HCT116 (cell line): ENCODE measurements around the gene GPR31. TPM values are rescaled to one million over a fixed set of nuclear protein-coding genes. Genes with fewer than 3 reads are reported as not detected.
"Not testable (repeated sequence)": the region's sequence is repeated elsewhere in the genome, so short reads cannot be mapped to it uniquely, and the experiment has no call there.

Experiments used
- ATAC-seq: fragments of 200-7000 bp; cut with Tn5 transposase; 2 replicates; pipeline ENCODE4 v1.9.1; 2020; ENCODE audit warnings: mild to moderate bottlenecking, moderate library complexity
- BruUV-seq: library from RNA; stranded (reverse); fragments of 400-500 nt; replicated peaks from 2 replicates; lab custom pipeline; 2021; lab: Mats Ljungman, UMichigan
- CTCF ChIA-PET: fragments of 300-600 bp; sonication (Branson Sonifier 250); formaldehyde crosslinking; loops from one replicate; lab custom pipeline; 2021; ENCODE audit warnings: antibody characterized with exemption; lab: Charles Lee
- POLR2A ChIA-PET: fragments of 300-600, 350-600 bp; sonication (Branson Sonifier 250); formaldehyde crosslinking; loops from one replicate; lab custom pipeline; 2021; ENCODE audit warnings: antibody characterized with exemption; lab: Charles Lee
- RAD21 ChIA-PET, 2 experiments: fragments of 300-600 bp; sonication (Branson Sonifier 250); formaldehyde crosslinking; loops; one replicate each; lab custom pipeline; 2023; ENCODE audit warnings: low total read pairs in 2 of 2; ENCODE audit not compliant: uncharacterized antibody in 2 of 2, unreplicated experiment in 2 of 2, low non-redundant PET in 1 of 2; lab: Charles Lee
- DNase-seq: peaks from one replicate; pipeline ENCODE4 v3.0.0-alpha.2; 2010; ENCODE audit warnings: low read depth, low spot score
- H2AFZ ChIP-seq: fragments of 200-600 bp; shearing (Covaris generic), sonication (generic); 2 replicates; pipeline ENCODE4 v1.6.1; 2017; ENCODE audit warnings: low read depth, mixed run types, mixed read lengths, antibody characterized with exemption, low read length; ENCODE audit not compliant: poor library complexity, severe bottlenecking
- H3K27ac ChIP-seq: 2 replicates; pipeline ENCODE4 v1.5.1; 2012; ENCODE audit warnings: low read depth, low read length
- H3K27me3 ChIP-seq: fragments of 200-600 bp; sonication (generic); 2 replicates; pipeline ENCODE4 v1.6.1; 2016; ENCODE audit warnings: mixed run types, low read length, mixed read lengths; ENCODE audit not compliant: insufficient read depth
- H3K36me3 ChIP-seq, 2 experiments: fragments of 200-500 bp in 1 of 2; fragments of 200-600 bp in 1 of 2; sonication (Bioruptor generic) in 1 of 2; sonication (generic) in 1 of 2; 2 replicates each; pipeline versions ENCODE4 v1.5.1 to v1.6.1; 2014 to 2016; ENCODE audit warnings: low read length in 2 of 2, inconsistent platforms in 1 of 2, mixed read lengths in 1 of 2, mixed run types in 1 of 2; ENCODE audit not compliant: insufficient read depth in 2 of 2, control insufficient read depth in 1 of 2
- H3K4me1 ChIP-seq, 2 experiments: fragments of 200-600 bp in 1 of 2; sonication (generic) in 1 of 2; 2 replicates each; pipeline versions ENCODE4 v1.5.1 to v1.6.1; 2012 to 2017; ENCODE audit warnings: low read length in 2 of 2, inconsistent platforms in 1 of 2, mild to moderate bottlenecking in 1 of 2, mixed read lengths in 1 of 2, mixed run types in 1 of 2, moderate library complexity in 1 of 2; ENCODE audit not compliant: insufficient read depth in 2 of 2, control insufficient read depth in 1 of 2
- H3K4me2 ChIP-seq: fragments of 200-600 bp; sonication (generic); 2 replicates; pipeline ENCODE4 v1.6.1; 2017; ENCODE audit warnings: mixed run types, low read length, mixed read lengths
- H3K4me3 ChIP-seq, 2 experiments: fragments of 200-600 bp in 1 of 2; sonication (generic) in 1 of 2; replicated peaks in 1 of 2; 2 replicates each; pipeline ENCODE4 v1.5.1; 2011 to 2016; ENCODE audit warnings: low read length in 2 of 2, control low read depth in 1 of 2, low read depth in 1 of 2, mild to moderate bottlenecking in 1 of 2, mixed read lengths in 1 of 2, mixed run types in 1 of 2
- H3K79me2 ChIP-seq: fragments of 200-600 bp; sonication (generic); 2 replicates; pipeline ENCODE4 v1.6.1; 2017; ENCODE audit warnings: mild to moderate bottlenecking, mixed run types, low read length, moderate library complexity, mixed read lengths; ENCODE audit not compliant: insufficient read depth
- H3K9ac ChIP-seq: fragments of 200-600 bp; sonication (generic); 2 replicates; pipeline ENCODE4 v1.6.1; 2016; ENCODE audit warnings: low read length, mixed read lengths
- H3K9me2 ChIP-seq: fragments of 200-600 bp; sonication (generic), shearing (Covaris generic); 2 replicates; pipeline ENCODE4 v1.6.1; 2017; ENCODE audit warnings: mixed run types, mild to moderate bottlenecking, moderate library complexity; ENCODE audit not compliant: insufficient read depth
- H3K9me3 ChIP-seq, 2 experiments: fragments of 200-500 bp in 1 of 2; fragments of 200-600 bp in 1 of 2; sonication (Bioruptor generic) in 1 of 2; sonication (generic) in 1 of 2; 2 replicates each; pipeline ENCODE4 v1.6.1; 2014 to 2017; ENCODE audit warnings: low read length in 2 of 2, mixed read lengths in 2 of 2, inconsistent platforms in 1 of 2, low read depth in 1 of 2, mild to moderate bottlenecking in 1 of 2, mixed run types in 1 of 2, moderate library complexity in 1 of 2; ENCODE audit not compliant: control insufficient read depth in 1 of 2, insufficient read depth in 1 of 2
- H4K20me1 ChIP-seq: fragments of 200-600 bp; sonication (generic), shearing (Covaris generic); 2 replicates; pipeline ENCODE4 v1.6.1; 2017; ENCODE audit warnings: mixed run types, mild to moderate bottlenecking, moderate library complexity; ENCODE audit not compliant: insufficient read depth
- intact Hi-C: fragments of 100-400 bp; cut with micrococcal nuclease; formaldehyde crosslinking; loops from 2 replicates; pipeline ENCODE4 v1.10.0; 2022
- total RNA-seq: library from RNA; stranded (reverse); gene quantifications from one replicate; pipeline ENCODE4 v1.2.1, GENCODE V29; 2021; ENCODE audit not compliant: unreplicated experiment

GPR31 gene
- total RNA-seq, 1 experiment from 2014 or later: not detected

DNA sequence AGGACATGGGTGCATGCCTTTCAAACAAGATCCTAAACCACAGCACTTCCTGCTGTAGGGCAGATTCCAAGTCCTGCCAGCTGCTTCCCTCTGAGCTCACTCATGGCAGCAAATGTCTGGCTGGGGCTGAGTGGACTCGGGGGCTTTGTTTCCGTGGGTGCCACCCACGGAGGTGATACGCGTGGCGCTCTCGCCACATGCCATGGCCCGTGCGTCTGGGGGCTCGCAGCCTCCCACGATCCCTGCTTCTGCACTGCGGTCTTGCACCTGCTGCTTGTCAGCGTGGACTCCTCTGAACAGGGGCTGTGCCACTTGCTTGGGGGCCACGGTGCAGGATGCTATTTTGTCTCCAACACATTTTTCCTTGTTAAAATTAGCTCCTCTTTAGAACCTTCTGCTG lies 19.5 kb upstream of the GPR31 start:
- ATAC-seq, POLR2A ChIA-PET, H3K36me3 ChIP-seq, BruUV-seq, H4K20me1 ChIP-seq, H3K4me1 ChIP-seq, H3K27me3 ChIP-seq, CTCF ChIA-PET, H2AFZ ChIP-seq, H3K9me3 ChIP-seq, H3K9me2 ChIP-seq, H3K4me3 ChIP-seq, RAD21 ChIA-PET, H3K4me2 ChIP-seq, H3K79me2 ChIP-seq, H3K9ac ChIP-seq, H3K27ac ChIP-seq, DNase-seq, intact Hi-C loops: not testable (repeated sequence)

DNA sequence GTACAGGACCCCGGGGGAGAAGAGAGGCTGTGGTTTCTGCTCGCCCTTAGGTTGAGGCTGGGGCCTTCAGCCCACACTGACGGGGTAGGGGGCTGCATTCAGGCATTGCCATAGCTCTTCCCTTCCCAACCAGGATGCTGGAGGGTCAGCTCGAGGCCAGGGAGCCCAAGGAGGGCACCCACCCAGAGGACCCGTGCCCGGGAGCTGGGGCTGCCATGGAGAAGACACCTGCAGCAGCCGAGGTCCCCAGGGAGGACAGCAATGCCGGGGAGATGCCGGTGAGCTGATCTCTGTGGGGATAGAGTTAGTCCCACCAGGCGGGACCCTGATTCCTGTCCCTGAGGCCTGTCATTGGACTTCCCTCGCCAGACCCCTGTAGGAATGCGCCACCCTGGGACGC lies 14.2 kb upstream of the GPR31 start:
- BruUV-seq, intact Hi-C loops, POLR2A ChIA-PET, H3K9ac ChIP-seq, H3K4me2 ChIP-seq, H3K4me1 ChIP-seq, RAD21 ChIA-PET, H4K20me1 ChIP-seq, H3K36me3 ChIP-seq, H3K9me2 ChIP-seq, H3K27me3 ChIP-seq, H3K9me3 ChIP-seq, ATAC-seq, H3K79me2 ChIP-seq, CTCF ChIA-PET, H3K4me3 ChIP-seq, H3K27ac ChIP-seq, H2AFZ ChIP-seq, DNase-seq: not testable (repeated sequence)

GRCh38 chr6:167171300-167171699 lies 13.5 kb upstream of the GPR31 start:
- intact Hi-C loops, RAD21 ChIA-PET, H3K27ac ChIP-seq, H3K36me3 ChIP-seq, DNase-seq, H3K9me3 ChIP-seq, BruUV-seq, CTCF ChIA-PET, H3K9ac ChIP-seq, POLR2A ChIA-PET, H3K4me1 ChIP-seq, H3K9me2 ChIP-seq, H3K79me2 ChIP-seq, H4K20me1 ChIP-seq, H3K4me3 ChIP-seq, H3K4me2 ChIP-seq, H2AFZ ChIP-seq, ATAC-seq: not testable (repeated sequence)
- peaks cover 13% of the 10 kb centered on the region; the same call in 1 of the 2 replicates for H3K27me3 ChIP-seq

DNA sequence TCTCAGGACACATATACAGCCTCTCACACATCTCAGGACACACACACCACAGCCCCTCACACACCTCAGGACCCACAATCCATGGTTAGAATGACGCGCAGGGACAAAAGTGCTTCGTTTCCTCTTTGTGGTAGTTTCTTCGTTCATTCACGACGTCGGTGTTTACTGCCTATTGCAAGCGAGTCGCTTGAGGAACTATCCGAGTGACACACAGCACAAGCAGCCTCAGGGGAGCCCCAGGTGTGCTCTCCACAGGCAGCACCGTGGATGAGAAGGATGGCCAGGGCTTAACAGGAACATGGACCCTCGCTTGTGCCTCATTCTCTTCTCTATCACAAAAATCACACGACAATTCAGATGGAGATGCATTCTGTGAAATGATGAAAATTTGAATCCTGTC lies 12.1 kb upstream of the GPR31 start:
- H4K20me1 ChIP-seq, H3K4me3 ChIP-seq, H3K9me3 ChIP-seq, RAD21 ChIA-PET, H3K4me1 ChIP-seq, intact Hi-C loops, CTCF ChIA-PET, H3K4me2 ChIP-seq, POLR2A ChIA-PET, BruUV-seq, H3K9me2 ChIP-seq, ATAC-seq, H3K79me2 ChIP-seq, H3K9ac ChIP-seq, H3K36me3 ChIP-seq, H3K27ac ChIP-seq, DNase-seq, H2AFZ ChIP-seq: not testable (repeated sequence)
- peaks cover 19% of the 10 kb centered on the region; the same call in 1 of the 2 replicates for H3K27me3 ChIP-seq
